HG03521 (cell line): ENCODE measurements around the gene TRERF1.

Source experiments
- ATAC-seq: cut with Tn5 transposase; IDR thresholded peaks from one replicate; pipeline ENCODE4 v1.9.1; 2021; ENCODE audit warnings: mild to moderate bottlenecking, moderate library complexity; ENCODE audit not compliant: unreplicated experiment

The TRERF1 gene

GRCh38 chr6:42428326-42429041, 23.2 kb downstream of the TRERF1 start:
- no peak for ATAC-seq

GRCh38 chr6:42427871-42428270, 23.9 kb downstream of the TRERF1 start:
- no peak for ATAC-seq

GRCh38 chr6:42426191-42426590, 25.5 kb downstream of the TRERF1 start:
- ATAC-seq: no peak

GRCh38 chr6:42424906-42425474, 26.7 kb downstream of the TRERF1 start:
- no peak for ATAC-seq

- no peak for ATAC-seq
These were observed 28.5 kb downstream of the TRERF1 start for GRCh38 chr6:42423244-42423643.

GRCh38 chr6:42420741-42421140, 31.0 kb downstream of the TRERF1 start:
- no peak for ATAC-seq

GRCh38 chr6:42419490-42420280, 32.0 kb downstream of the TRERF1 start:
- no peak for ATAC-seq

GRCh38 chr6:42418724-42419123, 33.0 kb downstream of the TRERF1 start:
- no peak for ATAC-seq

GRCh38 chr6:42417641-42418112, 34.0 kb downstream of the TRERF1 start:
- ATAC-seq: no peak

GRCh38 chr6:42411406-42411805, 40.3 kb downstream of the TRERF1 start:
- no peak for ATAC-seq

- ATAC-seq: no peak
These were observed 40.9 kb downstream of the TRERF1 start for GRCh38 chr6:42410861-42411260.

- no peak for ATAC-seq
These were observed 42.1 kb downstream of the TRERF1 start for GRCh38 chr6:42409581-42409980.

- ATAC-seq: no peak
These were observed 44.3 kb downstream of the TRERF1 start for GRCh38 chr6:42407379-42407778.

GRCh38 chr6:42406306-42407280, 45.1 kb downstream of the TRERF1 start:
- ATAC-seq: no peak

- ATAC-seq: no peak
These were observed 46.7 kb downstream of the TRERF1 start for GRCh38 chr6:42405021-42405420.

- no peak for ATAC-seq
These were observed 47.2 kb downstream of the TRERF1 start for GRCh38 chr6:42404484-42404883.

- no peak for ATAC-seq
These were observed 47.9 kb downstream of the TRERF1 start for GRCh38 chr6:42403831-42404230.

GRCh38 chr6:42403421-42403820, 48.3 kb downstream of the TRERF1 start:
- ATAC-seq: no peak

- peak; percentile 70 for ATAC-seq
These were observed 49.5 kb downstream of the TRERF1 start for GRCh38 chr6:42402184-42402583.

GRCh38 chr6:42401613-42401951, 50.1 kb downstream of the TRERF1 start:
- no peak for ATAC-seq
